T-helper 2 cell treated with Interferon-gamma antibody and Interleukin-4, amounts not matched to agents 100 ng/mL and 5 ng/mL, for 36 hours (primary cell): ENCODE measurements around the gene STRN. TPM values are rescaled to one million over a fixed set of nuclear protein-coding genes. Genes with fewer than 3 reads are reported as not detected.

ENCODE experiments used
- intact Hi-C: fragments of 100-400 bp; cut with micrococcal nuclease; formaldehyde crosslinking; loops from one replicate; pipeline ENCODE4 v1.15.1; 2023
- total RNA-seq: library from RNA; stranded (reverse); gene quantifications from 2 replicates; pipeline ENCODE4 v1.2.3, GENCODE V29; 2022

The STRN gene
- total RNA-seq, 1 donor from 2014 or later = 35.2 TPM

DNA sequence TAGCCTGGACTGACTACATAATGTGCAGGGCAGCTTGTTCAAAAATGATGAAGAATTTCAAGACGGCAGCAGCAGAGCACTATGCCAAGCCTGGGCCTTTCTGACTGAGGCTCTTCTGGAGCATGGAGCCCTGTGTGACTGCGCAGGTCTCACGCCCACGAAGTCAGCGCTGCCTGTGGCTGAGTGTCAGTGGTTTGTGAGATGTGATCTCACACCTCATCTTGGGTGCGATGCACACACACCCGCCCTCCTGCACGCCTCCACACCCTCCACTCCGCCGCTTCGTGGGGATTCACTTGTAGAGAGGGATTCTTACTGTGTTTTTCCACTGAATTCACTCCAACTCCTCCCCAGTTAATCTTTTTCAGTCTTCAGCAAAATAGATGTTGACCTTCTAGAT lies 166.0 kb downstream of the STRN start:
- intact Hi-C loops = no loop called here

- intact Hi-C loops = no loop called here
These were observed 167.6 kb downstream of the STRN start for GRCh38 chr2:36798724-36799123.

- intact Hi-C loops = no loop called here
These were observed 168.8 kb downstream of the STRN start for GRCh38 chr2:36797324-36798070.

Other genes with a start within 250 kb of the STRN start
- gene HEATR5B, start 117.8 kb upstream of the STRN start, total RNA-seq = 22.1 and 23.4 TPM in 2 replicates
- 13.0 and 15.7 TPM in 2 replicates for gene GPATCH11, start 118.0 kb upstream of the STRN start, total RNA-seq
- 56.5 and 59.0 TPM in 2 replicates for gene EIF2AK2, start 190.4 kb upstream of the STRN start, total RNA-seq
- not detected in 2 replicates for gene SULT6B1, start 222.1 kb upstream of the STRN start, total RNA-seq
- gene CEBPZOS, start 230.0 kb upstream of the STRN start, total RNA-seq = 34.9 and 38.9 TPM in 2 replicates